H1 (cell line): ENCODE results near the gene ATE1. TPM values are rescaled to one million over a fixed set of nuclear protein-coding genes. Genes with fewer than 3 reads are reported as not detected.

Source experiments
- CTCF ChIA-PET: fragments of 300-600 bp; sonication (Branson Sonifier 250); formaldehyde crosslinking; loops from one replicate; lab custom pipeline; 2021; ENCODE audit not compliant: partially characterized antibody; lab: Charles Lee
- POLR2A ChIA-PET: fragments of 300-600 bp; sonication (Branson Sonifier 250); formaldehyde crosslinking; loops from one replicate; lab custom pipeline; 2021; ENCODE audit warnings: inconsistent platforms; ENCODE audit not compliant: partially characterized antibody; lab: Charles Lee
- DNase-seq, 2 experiments: peaks; one replicate each; pipeline versions ENCODE4 v3.0.0 to v3.0.0-alpha.2; 2010 to 2022; ENCODE audit warnings: low spot score in 2 of 2, low read depth in 1 of 2, mixed read lengths in 1 of 2
- FAIRE-seq: peaks from 2 replicates; lab custom pipeline; 2011; peaks lifted over from hg19 to GRCh38; lab: Jason Lieb, UNC
- H2AFZ ChIP-seq: 2 replicates; pipeline ENCODE4 v1.8.1; 2012; ENCODE audit warnings: low read length, inconsistent platforms
- H2AK5ac ChIP-seq: 2 replicates; pipeline ENCODE4 v1.6.1; 2013; ENCODE audit warnings: low read depth, low read length
- H2BK120ac ChIP-seq: replicated peaks from 2 replicates; pipeline ENCODE3; 2013; ENCODE audit warnings: low read depth, low read length, inconsistent platforms
- H2BK12ac ChIP-seq: 2 replicates; pipeline ENCODE4 v1.6.1; 2013; ENCODE audit warnings: low read depth, low read length
- H2BK15ac ChIP-seq: 2 replicates; pipeline ENCODE4 v1.6.1; 2013; ENCODE audit warnings: low read length
- H2BK20ac ChIP-seq: 2 replicates; pipeline ENCODE4 v1.6.1; 2013; ENCODE audit warnings: low read length
- H2BK5ac ChIP-seq: 2 replicates; pipeline ENCODE4 v1.6.1; 2013; ENCODE audit warnings: low read depth, low read length
- H3K14ac ChIP-seq: 2 replicates; pipeline ENCODE4 v1.6.1; 2013; ENCODE audit warnings: inconsistent platforms; ENCODE audit not compliant: insufficient read length
- H3K18ac ChIP-seq: 2 replicates; pipeline ENCODE4 v1.6.1; 2013; ENCODE audit warnings: low read length; ENCODE audit errors: extremely low read depth
- H3K23ac ChIP-seq: 2 replicates; pipeline ENCODE4 v1.6.1; 2013; ENCODE audit warnings: inconsistent platforms; ENCODE audit not compliant: insufficient read length
- H3K23me2 ChIP-seq: 2 replicates; pipeline ENCODE4 v1.6.1; 2013; ENCODE audit warnings: low read depth, low read length
- H3K27ac ChIP-seq: 2 replicates; pipeline ENCODE4 v1.6.1; 2011; ENCODE audit warnings: low read depth, low read length, inconsistent platforms
- H3K27me3 ChIP-seq, 4 experiments: replicated peaks in 1 of 4; 1 replicate in 1 of 4; 2 replicates in 3 of 4; pipeline versions ENCODE4 v1.6.1 to v1.8.1; 2011 to 2013; ENCODE audit warnings: low read length in 3 of 4, mild to moderate bottlenecking in 3 of 4, inconsistent platforms in 2 of 4, mixed read lengths in 2 of 4, moderate library complexity in 1 of 4; ENCODE audit not compliant: control insufficient read depth in 3 of 4, insufficient read depth in 3 of 4; ENCODE audit errors: extremely low read depth in 1 of 4
- H3K36me3 ChIP-seq, 4 experiments: 2 replicates each; pipeline versions ENCODE4 v1.6.1 to v1.8.1; 2011 to 2013; ENCODE audit warnings: mild to moderate bottlenecking in 4 of 4, low read length in 3 of 4, moderate library complexity in 2 of 4, control low read depth in 1 of 4, inconsistent platforms in 1 of 4; ENCODE audit not compliant: insufficient read depth in 4 of 4, control insufficient read depth in 2 of 4
- H3K4ac ChIP-seq: replicated peaks from 2 replicates; pipeline ENCODE3; 2013; ENCODE audit warnings: low read length, low read depth, mixed read lengths, inconsistent platforms; ENCODE audit not compliant: insufficient read length
- H3K4me1 ChIP-seq, 4 experiments: replicated peaks in 1 of 4; 1 replicate in 1 of 4; 2 replicates in 3 of 4; pipeline versions ENCODE4 v1.6.1 to v1.8.1; 2011 to 2013; ENCODE audit warnings: low read length in 3 of 4, inconsistent platforms in 2 of 4, mixed read lengths in 1 of 4; ENCODE audit not compliant: insufficient read depth in 4 of 4, control insufficient read depth in 3 of 4
- H3K4me2 ChIP-seq, 2 experiments: 2 replicates each; pipeline versions ENCODE4 v1.6.1 to v1.8.1; 2011 to 2013; ENCODE audit warnings: low read depth in 2 of 2, low read length in 2 of 2, control low read depth in 1 of 2, inconsistent platforms in 1 of 2, mild to moderate bottlenecking in 1 of 2; ENCODE audit not compliant: insufficient read depth in 1 of 2
- H3K4me3 ChIP-seq, 4 experiments: fragments of 200-600, 300-600 bp in 1 of 4; sonication (generic), shearing (Covaris generic), sonication (Bioruptor Twin) in 1 of 4; 2 replicates each; pipeline versions ENCODE4 v1.5.1 to v1.8.1; 2011 to 2016; ENCODE audit warnings: low read length in 4 of 4, low read depth in 3 of 4, control low read depth in 2 of 4, inconsistent platforms in 2 of 4, mild to moderate bottlenecking in 2 of 4, mixed read lengths in 1 of 4, moderate library complexity in 1 of 4; ENCODE audit not compliant: insufficient read depth in 2 of 4; ENCODE audit errors: extremely low read depth in 1 of 4
- H3K56ac ChIP-seq: replicated peaks from 2 replicates; pipeline ENCODE3; 2013; ENCODE audit warnings: low read depth, mild to moderate bottlenecking, mixed read lengths, low read length, inconsistent platforms; ENCODE audit not compliant: insufficient read length
- H3K79me1 ChIP-seq: 2 replicates; pipeline ENCODE4 v1.6.1; 2013; ENCODE audit warnings: low read depth, low read length, control low read depth
- H3K79me2 ChIP-seq, 2 experiments: 2 replicates each; pipeline versions ENCODE4 v1.6.1 to v1.8.1; 2012 to 2013; ENCODE audit warnings: low read length in 2 of 2, mild to moderate bottlenecking in 2 of 2, inconsistent platforms in 1 of 2; ENCODE audit not compliant: insufficient read depth in 2 of 2, control insufficient read depth in 1 of 2
- H3K9ac ChIP-seq, 4 experiments: replicated peaks in 1 of 4; 1 replicate in 1 of 4; 2 replicates in 3 of 4; pipeline versions ENCODE4 v1.6.1 to v1.8.1; 2011 to 2013; ENCODE audit warnings: low read depth in 3 of 4, low read length in 3 of 4, control low read depth in 2 of 4, mild to moderate bottlenecking in 2 of 4, moderate library complexity in 2 of 4, inconsistent platforms in 1 of 4; ENCODE audit errors: extremely low read depth in 1 of 4
- H3K9me3 ChIP-seq, 2 experiments: 2 replicates each; pipeline versions ENCODE4 v1.6.1 to v1.8.1; 2012 to 2013; ENCODE audit warnings: mild to moderate bottlenecking in 2 of 2, moderate library complexity in 2 of 2, control low read depth in 1 of 2, inconsistent platforms in 1 of 2, low read depth in 1 of 2, low read length in 1 of 2, mixed read lengths in 1 of 2; ENCODE audit not compliant: insufficient read depth in 2 of 2
- H4K20me1 ChIP-seq, 2 experiments: replicated peaks in 1 of 2; 2 replicates each; pipeline versions ENCODE3 to v1.8.1; 2011 to 2013; ENCODE audit warnings: inconsistent platforms in 2 of 2, low read length in 2 of 2, mild to moderate bottlenecking in 1 of 2; ENCODE audit not compliant: insufficient read depth in 2 of 2, control insufficient read depth in 1 of 2
- H4K5ac ChIP-seq: 2 replicates; pipeline ENCODE4 v1.6.1; 2013; ENCODE audit warnings: low read length, low read depth, mixed read lengths, inconsistent platforms; ENCODE audit not compliant: insufficient read length
- H4K8ac ChIP-seq: 2 replicates; pipeline ENCODE4 v1.8.0; 2013; ENCODE audit warnings: mild to moderate bottlenecking, moderate library complexity, low read length, inconsistent platforms; ENCODE audit not compliant: insufficient read depth; ENCODE audit errors: extremely low read depth
- H4K91ac ChIP-seq: replicated peaks from 2 replicates; pipeline ENCODE3; 2013; ENCODE audit warnings: low read length, mixed read lengths, inconsistent platforms; ENCODE audit not compliant: insufficient read length
- ASH2L ChIP-seq: fragments of 200-600, 300-600 bp; sonication (generic); IDR thresholded peaks from one replicate; pipeline ENCODE4 v1.7.1; 2017; ENCODE audit warnings: low read length
- BCL11A ChIP-seq, 2 experiments: IDR thresholded peaks; one replicate each; pipeline ENCODE4 v1.6.1; 2011; ENCODE audit warnings: low read depth in 2 of 2, low read length in 2 of 2, mild to moderate bottlenecking in 2 of 2
- BRCA1 ChIP-seq: IDR thresholded peaks from 2 replicates; pipeline ENCODE4 v1.6.1; 2012; ENCODE audit warnings: low read depth, low read length, improper control_type of control experiment
- CREB1 ChIP-seq: IDR thresholded peaks from 2 replicates; pipeline ENCODE4 v1.6.1; 2012; ENCODE audit warnings: inconsistent platforms
- EP300 ChIP-seq, 2 experiments: IDR thresholded peaks; 1 replicate in 1 of 2; 2 replicates in 1 of 2; pipeline ENCODE4 v1.6.1; 2011 to 2012; ENCODE audit warnings: low read depth in 2 of 2, low read length in 2 of 2, mild to moderate bottlenecking in 2 of 2, borderline replicate concordance in 1 of 2, inconsistent platforms in 1 of 2, moderate library complexity in 1 of 2
- GABPA ChIP-seq: IDR thresholded peaks from 2 replicates; pipeline ENCODE4 v1.6.1; 2011; ENCODE audit warnings: mild to moderate bottlenecking, low read length, moderate library complexity, borderline replicate concordance; ENCODE audit not compliant: insufficient read depth
- HDAC6 ChIP-seq: IDR thresholded peaks from one replicate; pipeline ENCODE4 v1.7.1; 2012; ENCODE audit warnings: low read depth, mild to moderate bottlenecking, inconsistent platforms, low read length, moderate library complexity
- MAFK ChIP-seq: IDR thresholded peaks from 2 replicates; pipeline ENCODE4 v1.6.1; 2012; ENCODE audit warnings: low read depth, mild to moderate bottlenecking, improper control_type of control experiment, low read length
- NANOG ChIP-seq: IDR thresholded peaks from 2 replicates; pipeline ENCODE4 v1.6.1; 2011; ENCODE audit warnings: low read length, low read depth, mild to moderate bottlenecking, inconsistent platforms; ENCODE audit not compliant: insufficient read depth, poor library complexity, severe bottlenecking
- POLR2A ChIP-seq, 2 experiments: IDR thresholded peaks; 1 replicate in 1 of 2; 2 replicates in 1 of 2; pipeline ENCODE4 v1.6.1; 2011; ENCODE audit warnings: low read depth in 2 of 2, low read length in 2 of 2, mild to moderate bottlenecking in 2 of 2; ENCODE audit errors: control extremely low read depth in 1 of 2
- POLR2AphosphoS5 ChIP-seq: IDR thresholded peaks from 2 replicates; pipeline ENCODE4 v1.6.1; 2011; ENCODE audit warnings: low read depth, low read length
- POU5F1 ChIP-seq: IDR thresholded peaks from 2 replicates; pipeline ENCODE4 v1.6.1; 2011; ENCODE audit warnings: low read depth, mild to moderate bottlenecking, low read length, moderate library complexity
- RNF2 ChIP-seq: fragments of 200-900, 300-1000 bp; sonication (generic); IDR thresholded peaks from 2 replicates; pipeline ENCODE4 v1.7.1; 2016; ENCODE audit warnings: borderline replicate concordance, low read depth, mild to moderate bottlenecking, antibody characterized with exemption, low read length; ENCODE audit not compliant: poor library complexity, severe bottlenecking; ENCODE audit errors: missing control alignments
- SUZ12 ChIP-seq: fragments of 200-600 bp; sonication (generic); IDR thresholded peaks from 2 replicates; pipeline ENCODE4 v1.6.1; 2012; ENCODE audit warnings: mild to moderate bottlenecking, inconsistent platforms, low read length, moderate library complexity, mixed read lengths
- TBP ChIP-seq: IDR thresholded peaks from 2 replicates; pipeline ENCODE4 v1.6.1; 2011; ENCODE audit warnings: low read depth, low read length, improper control_type of control experiment
- WGBS, 2 experiments: shearing (Covaris generic) in 1 of 2; methylation state at CpG; one replicate each; pipeline versions ENCODE4 v1.1.6 to v1.1.7; 2013 to 2015; ENCODE audit warnings: low lambda C conversion rate in 2 of 2, mixed read lengths in 2 of 2, inconsistent platforms in 1 of 2, low coverage in 1 of 2, missing lambda C conversion rate in 1 of 2; ENCODE audit not compliant: insufficient replicate concordance in 2 of 2, insufficient coverage in 1 of 2, insufficient read length in 1 of 2; ENCODE audit errors: extremely low coverage in 1 of 2, missing lambda C conversion rate in 1 of 2; 5-methylcytosine and 5-hydroxymethylcytosine counted together
- polyA plus RNA-seq, 7 experiments: library from polyadenylated mRNA; depleted of rRNA in 3 of 7; stranded (reverse) in 5 of 7; unstranded in 2 of 7; fragments of >200 nt in 5 of 7; fragments of 200-250 nt in 2 of 7; gene quantifications; 1 replicate in 5 of 7; 2 replicates in 1 of 7; 4 replicates in 1 of 7; pipeline versions ENCODE4 v1.2.1 to v1.2.3, GENCODE V29; 2011 to 2013; ENCODE audit warnings: missing spikeins in 2 of 7, mixed read lengths in 2 of 7
- total RNA-seq: library from RNA; stranded (reverse); fragmentation: NEBNext Ultra II Directional; extraction: Animal tissue kit (Norgen Biotek cat#: 25700); gene quantifications from 2 replicates; pipeline ENCODE4 v1.2.1, GENCODE V29; 2021

Gene ATE1
- total and polyA plus RNA-seq, 2 of the 8 experiments (the other 6 are each of a cell fraction or from before 2014, with no cell fraction given) = 8.8 to 26.9 TPM

- no peaks in the 10 kb centered on the region for H3K79me1 ChIP-seq
- H3K79me2 ChIP-seq = no peaks in the 10 kb centered on the region
- H3K23ac ChIP-seq = no peak overlapping the region
- H2AK5ac ChIP-seq = no peak overlapping the region
- H4K8ac ChIP-seq = no peak overlapping the region
- H3K56ac ChIP-seq = no peak overlapping the region
- FAIRE-seq (no peak), DNase-seq (no peak)
- H3K36me3 ChIP-seq = no peaks in the 10 kb centered on the region
- WGBS, 2 experiments = 94% methylated on average over 1 of the region's 1 CpG; no CpG with 5 or more reads in 1 of the 2 experiments
- H3K27ac ChIP-seq = no peak overlapping the region
- no peak overlapping the region for H3K4ac ChIP-seq
- H4K20me1 ChIP-seq = no peaks in the 10 kb centered on the region
- no peak overlapping the region for H2AFZ ChIP-seq
- no peak overlapping the region for H2BK15ac ChIP-seq
- H2BK12ac ChIP-seq = no peak overlapping the region
- H3K27me3 ChIP-seq = no peaks in the 10 kb centered on the region
- ChIA-PET POLR2A (no interaction called here), CTCF (interaction anchor here (1.0 to 2.9 kb wide), 2 partner anchors 19 to 45 kb away, joined by 3 to 12 read pairs; no protein-coding TSS in a partner anchor)
- no peak overlapping the region for H4K91ac ChIP-seq
- H2BK20ac ChIP-seq = no peak overlapping the region
- H4K5ac ChIP-seq = no peak overlapping the region
- peaks cover 0 to 2% (median under 1%) of the 10 kb centered on the region in 4 experiments; a peak in 2 of 7 replicates for H3K4me1 ChIP-seq
- no peaks in the 10 kb centered on the region for H3K23me2 ChIP-seq
- H3K14ac ChIP-seq = no peak overlapping the region
- no peak overlapping the region for H3K18ac ChIP-seq
- no peak overlapping the region for H2BK5ac ChIP-seq
- H3K4me2 ChIP-seq = no peak overlapping the region
- H3K9ac ChIP-seq = no peak overlapping the region
- no peak overlapping the region for H3K4me3 ChIP-seq
- H2BK120ac ChIP-seq = no peak overlapping the region
- peaks cover 0 to 8% of the 10 kb centered on the region in 2 experiments; a peak in 2 of 4 replicates for H3K9me3 ChIP-seq
- TF ChIP-seq HDAC6 = no peak
- no peak for TF ChIP-seq SUZ12
- no peak for TF ChIP-seq BRCA1
- no peak for TF ChIP-seq BCL11A (IDR thresholded peaks at IDR 0.05; ENCODE audit: low read depth in 2 of 2, low read length in 2 of 2)
- no peak for TF ChIP-seq CREB1
- TF ChIP-seq POU5F1 = no peak
- no peak for TF ChIP-seq MAFK
- no peak for TF ChIP-seq GABPA
- TF ChIP-seq POLR2AphosphoS5 = no peak
- TF ChIP-seq ASH2L = no peak
- TF ChIP-seq RNF2 = no peak
- no peak for TF ChIP-seq TBP
- TF ChIP-seq NANOG = no peak
- TF ChIP-seq EP300 (IDR thresholded peaks at IDR 0.05; ENCODE audit: borderline replicate concordance in 1 of 2, low read depth in 2 of 2, low read length in 2 of 2) = no peak
- TF ChIP-seq POLR2A (IDR thresholded peaks at IDR 0.05; ENCODE audit: control extremely low read depth in 1 of 2, low read depth in 2 of 2, low read length in 2 of 2) = no peak
Measured at GRCh38 chr10:121715969-121716368, 211.9 kb downstream of the ATE1 start.
